ENCODE measurements around the gene SIK2. TPM values are rescaled to one million over a fixed set of nuclear protein-coding genes. Genes with fewer than 3 reads are reported as not detected.

SIK2 gene
- total RNA-seq, 1 experiment from 2014 or later, result 13.0 TPM

- Histone ChIP-seq H3K79me2 (ENCODE audit: insufficient read depth, low read length) (no peaks in the 10 kb centered on the region; the same call in 1 of the 2 replicates), H3K36me3 (ENCODE audit: control insufficient read depth in 1 of 2, insufficient read depth in 2 of 2, low read length in 2 of 2) (no peaks in the 10 kb centered on the region), H2AFZ (ENCODE audit: low read depth, low read length, poor library complexity, severe bottlenecking) (no peak overlapping the region), H3K9me2 (ENCODE audit: insufficient read depth) (no peaks in the 10 kb centered on the region), H3K27ac (ENCODE audit: low read depth, low read length) (no peak overlapping the region), H3K4me2 (ENCODE audit: low read length) (no peak overlapping the region), H4K20me1 (ENCODE audit: insufficient read depth) (no peaks in the 10 kb centered on the region), H3K4me3 (replicated peaks in 1 of 2; ENCODE audit: low read depth in 1 of 2, low read length in 2 of 2) (no peak overlapping the region), H3K27me3 (ENCODE audit: insufficient read depth, low read length) (no peaks in the 10 kb centered on the region), H3K9ac (ENCODE audit: low read length) (no peak overlapping the region), H3K4me1 (ENCODE audit: control insufficient read depth in 1 of 2, insufficient read depth in 2 of 2, low read length in 2 of 2) (peaks cover 13 to 15% of the 10 kb centered on the region in 2 experiments), H3K9me3 (ENCODE audit: control insufficient read depth in 1 of 2, insufficient read depth in 1 of 2, low read depth in 1 of 2, low read length in 2 of 2) (no peaks in the 10 kb centered on the region)
- no TSS peak for BruUV-seq (replicated peaks)
- POLR2A ChIA-PET, result no interaction called here
- CTCF ChIA-PET, result no interaction called here
- RAD21 ChIA-PET (ENCODE audit: low non-redundant PET in 1 of 2, low total read pairs in 2 of 2, uncharacterized antibody in 2 of 2, unreplicated experiment in 2 of 2), result no interaction called here
- ATAC-seq (no peak), DNase-seq (ENCODE audit: low read depth, low spot score) (no peak)
- intact Hi-C loops (cut with micrococcal nuclease), result no loop called here
- no peak for TF ChIP-seq POLR2A (IDR thresholded peaks at IDR 0.05; ENCODE audit: borderline replicate concordance, extremely low read depth, insufficient read depth, insufficient read length)
- TF ChIP-seq JUND (IDR thresholded peaks at IDR 0.05), result no peak
- TF ChIP-seq CBX3 (IDR thresholded peaks at IDR 0.05; ENCODE audit: low read depth), result no peak
- TF ChIP-seq CEBPB (IDR thresholded peaks at IDR 0.05; ENCODE audit: low read depth), result no peak
- no peak for TF ChIP-seq YY1 (IDR thresholded peaks at IDR 0.05; ENCODE audit: extremely low read depth, insufficient replicate concordance, low read depth, low read length)
These were observed 72.7 kb downstream of the SIK2 start for GRCh38 chr11:111674941-111675340.

GRCh38 chr11:111675891-111676290 is 73.6 kb downstream of the SIK2 start:
- DNase-seq (ENCODE audit: low read depth, low spot score) (no peak), ATAC-seq (no peak)
- CTCF ChIA-PET, result no interaction called here
- intact Hi-C loops (cut with micrococcal nuclease), result no loop called here
- Histone ChIP-seq H3K36me3 (ENCODE audit: control insufficient read depth in 1 of 2, insufficient read depth in 2 of 2, low read length in 2 of 2) (no peaks in the 10 kb centered on the region), H3K27me3 (ENCODE audit: insufficient read depth, low read length) (no peaks in the 10 kb centered on the region), H3K27ac (ENCODE audit: low read depth, low read length) (no peak overlapping the region), H3K9ac (ENCODE audit: low read length) (no peak overlapping the region), H3K4me2 (ENCODE audit: low read length) (no peak overlapping the region), H3K4me1 (ENCODE audit: control insufficient read depth in 1 of 2, insufficient read depth in 2 of 2, low read length in 2 of 2) (peaks cover 13 to 15% of the 10 kb centered on the region in 2 experiments), H3K4me3 (replicated peaks in 1 of 2; ENCODE audit: low read depth in 1 of 2, low read length in 2 of 2) (no peak overlapping the region), H3K9me2 (ENCODE audit: insufficient read depth) (no peaks in the 10 kb centered on the region), H3K79me2 (ENCODE audit: insufficient read depth, low read length) (no peaks in the 10 kb centered on the region; the same call in 1 of the 2 replicates), H4K20me1 (ENCODE audit: insufficient read depth) (no peaks in the 10 kb centered on the region), H2AFZ (ENCODE audit: low read depth, low read length, poor library complexity, severe bottlenecking) (no peak overlapping the region), H3K9me3 (ENCODE audit: control insufficient read depth in 1 of 2, insufficient read depth in 1 of 2, low read depth in 1 of 2, low read length in 2 of 2) (no peaks in the 10 kb centered on the region)
- RAD21 ChIA-PET (ENCODE audit: low non-redundant PET in 1 of 2, low total read pairs in 2 of 2, uncharacterized antibody in 2 of 2, unreplicated experiment in 2 of 2), result no interaction called here
- POLR2A ChIA-PET, result no interaction called here
- no TSS peak for BruUV-seq (replicated peaks)
- no peak for TF ChIP-seq POLR2AphosphoS5 (IDR thresholded peaks at IDR 0.05; ENCODE audit: low read depth, low read length)
- no peak for TF ChIP-seq MAX (IDR thresholded peaks at IDR 0.05)
- no peak for TF ChIP-seq ZNF274 (IDR thresholded peaks at IDR 0.05; ENCODE audit: low read depth, low read length)
- no peak for TF ChIP-seq FOSL1 (IDR thresholded peaks at IDR 0.05; ENCODE audit: low read depth)
- TF ChIP-seq ZFX (IDR thresholded peaks at IDR 0.05), result no peak
- no peak for TF ChIP-seq ELF1 (IDR thresholded peaks at IDR 0.05; ENCODE audit: borderline replicate concordance, low read depth)
- TF ChIP-seq REST (IDR thresholded peaks at IDR 0.05; ENCODE audit: low read depth), result no peak

Data from HCT116 (cell line).